HG03442 (cell line): ENCODE results near the gene EFHD1.
"Not testable (repeated sequence)": the region's sequence is repeated elsewhere in the genome, so short reads cannot be mapped to it uniquely, and the experiment has no call there.

Experiments
- ATAC-seq: cut with Tn5 transposase; IDR thresholded peaks from one replicate; pipeline ENCODE4 v1.9.1; 2021; ENCODE audit warnings: mild to moderate bottlenecking, moderate library complexity; ENCODE audit not compliant: unreplicated experiment

Gene EFHD1

DNA sequence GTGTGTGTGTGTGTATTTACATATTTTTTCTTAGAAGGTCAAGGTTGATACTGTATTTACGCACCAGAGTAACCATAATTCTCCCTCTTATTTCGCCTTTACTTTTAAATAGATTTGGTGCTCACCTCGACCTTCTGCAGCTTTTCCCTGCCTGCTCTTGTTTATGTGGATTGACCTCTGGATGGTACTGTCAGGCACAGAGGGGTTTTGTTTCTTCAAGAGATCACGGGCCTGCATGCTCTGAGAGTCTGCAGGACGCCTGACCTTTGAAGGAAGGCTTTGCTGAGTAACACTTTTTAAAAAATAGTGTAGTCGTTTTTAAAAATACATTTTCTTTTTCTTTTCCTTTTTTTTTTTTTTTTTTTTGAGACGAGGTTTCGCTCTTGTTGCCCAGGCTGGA, 18.1 kb upstream of the EFHD1 start:
- no peak for ATAC-seq

- ATAC-seq, result no peak
These were observed 12.2 kb upstream of the EFHD1 start for GRCh38 chr2:232621186-232621585.

DNA sequence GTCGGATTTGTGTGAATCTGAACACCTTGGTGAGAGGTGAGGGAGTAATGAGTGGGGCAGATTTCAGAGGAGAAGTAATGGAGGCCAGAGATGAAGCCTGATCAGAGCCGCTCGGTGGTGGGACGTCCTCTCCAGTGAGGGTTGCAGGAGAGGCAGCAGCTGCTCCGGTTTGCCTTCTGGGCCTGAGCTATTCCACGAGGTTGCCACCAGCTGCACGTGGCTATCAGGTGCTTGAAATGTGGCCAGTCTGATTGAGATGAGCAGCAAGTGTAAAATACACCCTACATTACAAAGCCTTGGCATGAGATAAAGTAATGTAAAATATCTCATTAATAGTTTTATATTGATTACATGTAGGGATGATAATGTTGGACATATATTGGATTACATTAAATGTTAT, 10.8 kb upstream of the EFHD1 start:
- ATAC-seq, result no peak

GRCh38 chr2:232623768-232624765, 9.3 kb upstream of the EFHD1 start:
- ATAC-seq, result no peak

GRCh38 chr2:232626584-232626983, 6.8 kb upstream of the EFHD1 start:
- ATAC-seq, result no peak

- no peak for ATAC-seq
These were observed 4.8 kb upstream of the EFHD1 start for GRCh38 chr2:232628466-232629128.

- no peak for ATAC-seq
These were observed 4.3 kb upstream of the EFHD1 start for GRCh38 chr2:232629129-232629475.

- no peak for ATAC-seq
These were observed 1.0 kb upstream of the EFHD1 start for GRCh38 chr2:232632229-232632903.

GRCh38 chr2:232632904-232633412, 446 bp upstream of the EFHD1 start:
- ATAC-seq, result no peak

GRCh38 chr2:232634206-232635150, 1.1 kb downstream of the EFHD1 start:
- ATAC-seq, result no peak

GRCh38 chr2:232635376-232635775, 2.0 kb downstream of the EFHD1 start:
- not testable (repeated sequence) for ATAC-seq

- ATAC-seq, result no peak
These were observed 2.4 kb downstream of the EFHD1 start for GRCh38 chr2:232635820-232636219.

GRCh38 chr2:232636788-232637420, 3.5 kb downstream of the EFHD1 start:
- no peak for ATAC-seq

DNA sequence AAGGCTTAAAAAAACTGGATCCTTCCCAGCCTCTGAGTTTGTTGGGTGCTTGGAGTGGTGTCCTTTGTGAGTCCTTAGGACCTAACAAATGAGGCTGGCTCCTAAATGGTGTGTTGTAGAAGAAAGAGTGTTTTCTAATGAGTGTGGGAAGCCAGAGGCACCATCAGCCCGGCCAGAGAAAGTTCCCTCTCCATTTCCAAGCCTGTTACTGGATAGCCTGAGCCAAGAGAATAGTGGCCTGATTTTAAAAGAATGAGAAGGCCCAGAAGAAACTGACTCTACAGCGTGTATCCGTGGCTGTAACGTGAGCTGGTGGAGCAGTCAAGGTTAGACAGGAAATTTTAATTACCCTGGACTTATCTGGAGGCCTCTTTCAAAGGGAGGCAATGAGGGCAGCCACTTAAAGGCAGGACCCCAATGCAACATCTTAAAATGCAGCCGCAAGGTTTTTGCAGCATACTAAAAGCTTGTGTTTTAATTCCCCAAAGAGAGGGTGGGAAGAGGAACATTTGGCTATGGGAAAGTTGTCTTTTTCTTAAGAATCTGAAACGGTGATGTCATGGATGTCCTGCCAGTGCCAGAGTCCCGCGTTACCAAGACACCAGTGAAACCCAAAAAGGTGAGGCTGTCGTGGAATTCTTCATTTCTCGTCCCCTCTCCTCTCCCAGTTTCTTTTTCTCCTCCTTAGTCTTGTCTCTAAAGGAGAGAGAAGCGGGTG, 4.6 kb downstream of the EFHD1 start:
- no peak for ATAC-seq

- ATAC-seq, result no peak
These were observed 7.9 kb downstream of the EFHD1 start for GRCh38 chr2:232641153-232641848.

GRCh38 chr2:232643147-232643425, 9.7 kb downstream of the EFHD1 start:
- ATAC-seq, result no peak

DNA sequence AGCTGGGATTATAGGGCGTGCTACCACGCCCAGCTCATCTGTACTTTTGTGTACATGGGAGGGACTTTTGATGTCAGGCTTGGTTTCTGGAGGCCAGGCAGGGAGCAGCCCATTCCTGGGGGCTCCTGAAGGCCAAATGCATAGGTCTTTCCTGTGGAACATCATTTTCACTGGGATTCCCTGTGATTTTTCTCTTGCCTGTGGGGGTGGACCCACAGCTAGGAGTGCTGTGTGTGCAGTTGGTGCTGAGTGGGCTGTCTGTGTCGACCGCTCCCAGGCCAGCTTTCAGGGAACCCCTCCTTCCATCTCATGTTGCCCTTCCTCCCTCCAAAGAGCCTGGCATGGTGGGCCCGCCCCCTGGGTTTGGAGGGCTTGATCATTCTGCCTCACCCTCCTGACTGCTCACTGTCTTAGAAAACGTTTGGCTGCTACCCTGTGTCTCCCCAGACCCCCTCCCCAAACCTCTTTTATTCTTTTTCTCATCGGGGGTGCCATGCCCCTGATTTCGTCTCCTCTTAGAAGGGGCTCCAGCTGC, 10.5 kb downstream of the EFHD1 start:
- no peak for ATAC-seq

DNA sequence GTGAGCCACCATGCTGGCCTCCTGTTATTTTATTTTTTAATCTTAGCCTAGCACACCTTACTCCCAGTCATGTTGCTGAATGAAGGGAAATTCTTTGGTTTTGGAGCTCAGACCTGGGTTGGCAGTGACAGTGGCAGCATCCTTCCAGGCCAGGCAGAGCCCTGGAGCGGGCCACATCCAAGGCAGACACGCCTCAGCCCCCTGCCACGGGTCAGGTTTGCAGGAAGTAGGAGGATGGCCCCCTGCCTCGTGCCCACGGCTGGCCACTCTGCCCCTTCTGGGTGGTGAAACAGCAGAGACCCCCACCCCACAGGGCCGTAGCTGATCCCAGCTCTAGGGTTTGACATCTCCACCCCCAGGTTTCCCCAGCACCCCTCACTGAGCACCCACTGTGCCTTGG, 11.7 kb downstream of the EFHD1 start:
- no peak for ATAC-seq

- no peak for ATAC-seq
These were observed 13.3 kb downstream of the EFHD1 start for GRCh38 chr2:232646726-232647125.
